Measurements from ENCODE around the gene PACRGL. TPM values are rescaled to one million over a fixed set of nuclear protein-coding genes. Genes with fewer than 3 reads are reported as not detected.

Gene PACRGL
- total and polyA plus RNA-seq, 9 of the 15 experiments (the other 6 are each of a cell fraction or from before 2014, with no cell fraction given), result 6.6 to 55.0 (median 27.5) TPM

GRCh38 chr4:20658456-20658855, 41.8 kb upstream of the PACRGL start (continued):
- TF ChIP-seq ELK3 (CRISPR knock-in tag; IDR thresholded peaks at IDR 0.05) (no peak), NFRKB (IDR thresholded peaks at IDR 0.05; ENCODE audit: low read depth) (no peak), TCF7L2 (IDR thresholded peaks at IDR 0.05; ENCODE audit: low read depth, low read length) (no peak), NR2C1 (IDR thresholded peaks at IDR 0.05) (no peak), NR2C1 (tag; IDR thresholded peaks at IDR 0.05) (no peak), MAFK (IDR thresholded peaks at IDR 0.05; ENCODE audit: low read length) (no peak), ARNT (IDR thresholded peaks at IDR 0.05) (no peak), RNF219 (CRISPR knock-in tag; IDR thresholded peaks at IDR 0.05) (no peak), BRD4 (IDR thresholded peaks at IDR 0.05) (no peak), RCOR1 (IDR thresholded peaks at IDR 0.05; ENCODE audit: borderline replicate concordance in 1 of 2, low read depth in 2 of 2, low read length in 2 of 2) (no peak), HMG20A (CRISPR knock-in tag; conservative IDR thresholded peaks at IDR 0.05) (no peak), HMG20B (CRISPR knock-in tag; IDR thresholded peaks at IDR 0.05) (no peak), SIRT6 (IDR thresholded peaks at IDR 0.05; ENCODE audit: low read depth, low read length) (no peak)
